HUES6 (cell line): Measurements from ENCODE around the gene DIP2C.
"Not testable (repeated sequence)": the region's sequence is repeated elsewhere in the genome, so short reads cannot be mapped to it uniquely, and the experiment has no call there.

ENCODE experiments used
- H3K27ac ChIP-seq: 2 replicates; pipeline ENCODE4 v1.7.0; 2013; ENCODE audit warnings: low read depth, mild to moderate bottlenecking, low read length, inconsistent platforms
- H3K27me3 ChIP-seq: 2 replicates; pipeline ENCODE4 v1.6.1; 2013; ENCODE audit warnings: low read length; ENCODE audit not compliant: control insufficient read depth, insufficient read depth
- H3K36me3 ChIP-seq: 2 replicates; pipeline ENCODE4 v1.6.1; 2013; ENCODE audit warnings: low read length; ENCODE audit not compliant: control insufficient read depth, insufficient read depth
- H3K4me1 ChIP-seq: 2 replicates; pipeline ENCODE4 v1.6.1; 2013; ENCODE audit warnings: low read length; ENCODE audit not compliant: control insufficient read depth, insufficient read depth
- H3K4me3 ChIP-seq: 2 replicates; pipeline ENCODE4 v1.5.1; 2013; ENCODE audit warnings: low read depth, low read length
- H3K9ac ChIP-seq: one replicate; pipeline ENCODE4 v1.6.1; 2013; ENCODE audit warnings: mild to moderate bottlenecking, low read length
- H3K9me3 ChIP-seq: 2 replicates; pipeline ENCODE4 v1.6.1; 2013; ENCODE audit warnings: low read depth, low read length; ENCODE audit not compliant: control insufficient read depth, insufficient read depth

The DIP2C gene

GRCh38 chr10:516764-517163 lies 172.7 kb downstream of the DIP2C start:
- H3K9me3 ChIP-seq: no peaks in the 10 kb centered on the region
- no peaks in the 10 kb centered on the region for H3K36me3 ChIP-seq
- H3K4me1 ChIP-seq: peaks cover 9% of the 10 kb centered on the region
- no peak overlapping the region for H3K9ac ChIP-seq
- no peak overlapping the region for H3K4me3 ChIP-seq
- H3K27me3 ChIP-seq: no peaks in the 10 kb centered on the region
- H3K27ac ChIP-seq: no peak overlapping the region

GRCh38 chr10:515674-516073 lies 173.8 kb downstream of the DIP2C start:
- Histone ChIP-seq H3K9ac (no peak overlapping the region), H3K4me3 (no peak overlapping the region), H3K9me3 (no peaks in the 10 kb centered on the region), H3K36me3 (no peaks in the 10 kb centered on the region), H3K27ac (no peak overlapping the region), H3K27me3 (peaks cover 2% of the 10 kb centered on the region), H3K4me1 (peaks cover 15% of the 10 kb centered on the region)

- Histone ChIP-seq H3K9me3 (no peaks in the 10 kb centered on the region), H3K9ac (no peak overlapping the region), H3K27ac (no peak overlapping the region), H3K4me3 (no peak overlapping the region), H3K27me3 (peaks cover 17% of the 10 kb centered on the region), H3K4me1 (peaks cover 8% of the 10 kb centered on the region; the same call in 1 of the 2 replicates), H3K36me3 (no peaks in the 10 kb centered on the region)
Measured at GRCh38 chr10:514137-514671, 175.3 kb downstream of the DIP2C start.

- no peaks in the 10 kb centered on the region for H3K9me3 ChIP-seq
- H3K27me3 ChIP-seq: peaks cover 25% of the 10 kb centered on the region
- H3K36me3 ChIP-seq: no peaks in the 10 kb centered on the region
- H3K27ac ChIP-seq: no peak overlapping the region
- no peak overlapping the region for H3K9ac ChIP-seq
- peaks cover 8% of the 10 kb centered on the region; the same call in 1 of the 2 replicates for H3K4me1 ChIP-seq
- H3K4me3 ChIP-seq: no peak overlapping the region
Measured at GRCh38 chr10:513393-513792, 176.1 kb downstream of the DIP2C start.

- not testable (repeated sequence) for H3K9me3 ChIP-seq, H3K27ac ChIP-seq, H3K4me1 ChIP-seq, H3K36me3 ChIP-seq, H3K9ac ChIP-seq, H3K4me3 ChIP-seq
- H3K27me3 ChIP-seq: peaks cover 33% of the 10 kb centered on the region
Measured at GRCh38 chr10:512661-513060, 176.8 kb downstream of the DIP2C start.

- no peaks in the 10 kb centered on the region for H3K36me3 ChIP-seq
- H3K4me3 ChIP-seq: no peak overlapping the region
- H3K27ac ChIP-seq: no peak overlapping the region
- peaks cover 8% of the 10 kb centered on the region; the same call in 1 of the 2 replicates for H3K4me1 ChIP-seq
- H3K27me3 ChIP-seq: peaks cover 40% of the 10 kb centered on the region
- H3K9ac ChIP-seq: no peak overlapping the region
- H3K9me3 ChIP-seq: no peaks in the 10 kb centered on the region
Measured at GRCh38 chr10:511849-512191, 177.6 kb downstream of the DIP2C start.

- Histone ChIP-seq H3K4me3 (no peak overlapping the region), H3K4me1 (peaks cover 8% of the 10 kb centered on the region; the same call in 1 of the 2 replicates), H3K27me3 (peaks cover 45% of the 10 kb centered on the region), H3K36me3 (no peaks in the 10 kb centered on the region), H3K9me3 (no peaks in the 10 kb centered on the region), H3K9ac (no peak overlapping the region), H3K27ac (no peak overlapping the region)
Measured at GRCh38 chr10:511101-511848, 178.2 kb downstream of the DIP2C start.

GRCh38 chr10:510415-510881 lies 179.0 kb downstream of the DIP2C start:
- Histone ChIP-seq H3K4me3 (no peak overlapping the region), H3K9ac (no peak overlapping the region), H3K27me3 (peaks cover 53% of the 10 kb centered on the region), H3K9me3 (no peaks in the 10 kb centered on the region), H3K27ac (no peak overlapping the region), H3K36me3 (no peaks in the 10 kb centered on the region), H3K4me1 (peaks cover 8% of the 10 kb centered on the region; the same call in 1 of the 2 replicates)

- Histone ChIP-seq H3K4me1 (peaks cover 8% of the 10 kb centered on the region; the same call in 1 of the 2 replicates), H3K36me3 (no peaks in the 10 kb centered on the region), H3K9me3 (no peaks in the 10 kb centered on the region), H3K27me3 (peaks cover 62% of the 10 kb centered on the region), H3K9ac (no peak overlapping the region), H3K4me3 (no peak overlapping the region), H3K27ac (no peak overlapping the region)
Measured at GRCh38 chr10:509361-510102, 179.9 kb downstream of the DIP2C start.

- no peak overlapping the region for H3K4me3 ChIP-seq
- no peaks in the 10 kb centered on the region for H3K9me3 ChIP-seq
- H3K27me3 ChIP-seq: peaks cover 70% of the 10 kb centered on the region
- peaks cover 8% of the 10 kb centered on the region; the same call in 1 of the 2 replicates for H3K4me1 ChIP-seq
- no peak overlapping the region for H3K27ac ChIP-seq
- H3K36me3 ChIP-seq: no peaks in the 10 kb centered on the region
- no peak overlapping the region for H3K9ac ChIP-seq
Measured at GRCh38 chr10:508726-509125, 180.7 kb downstream of the DIP2C start.

GRCh38 chr10:507908-508444 lies 181.5 kb downstream of the DIP2C start:
- no peaks in the 10 kb centered on the region for H3K9me3 ChIP-seq
- H3K27me3 ChIP-seq: peaks cover 78% of the 10 kb centered on the region
- H3K36me3 ChIP-seq: no peaks in the 10 kb centered on the region
- no peak overlapping the region for H3K9ac ChIP-seq
- H3K27ac ChIP-seq: no peak overlapping the region
- peaks cover 8% of the 10 kb centered on the region; the same call in 1 of the 2 replicates for H3K4me1 ChIP-seq
- H3K4me3 ChIP-seq: no peak overlapping the region
